T-helper 2 cell treated with Interferon-gamma antibody and Interleukin-4, amounts not matched to agents 5 μg/mL and 100 μg/mL, for 36 hours (primary cell): ENCODE measurements around the gene SARS2.
"Not testable (repeated sequence)": the region's sequence is repeated elsewhere in the genome, so short reads cannot be mapped to it uniquely, and the experiment has no call there.

Experiments used
- DNase-seq: peaks from one replicate; pipeline ENCODE4 v3.0.0; 2021; ENCODE audit warnings: low spot score
- H3K27ac Mint-ChIP-seq: one replicate; pipeline ENCODE4 v1.8.0; 2021; ENCODE audit warnings: mild to moderate bottlenecking, mixed read lengths
- H3K27me3 Mint-ChIP-seq: one replicate; pipeline ENCODE4 v1.8.0; 2021; ENCODE audit warnings: low read depth, mixed read lengths
- H3K36me3 Mint-ChIP-seq: one replicate; pipeline ENCODE4 v1.8.0; 2021; ENCODE audit warnings: low read depth, mixed read lengths
- H3K4me1 Mint-ChIP-seq: one replicate; pipeline ENCODE4 v1.8.0; 2021; ENCODE audit warnings: low read depth, mixed read lengths
- H3K4me3 Mint-ChIP-seq: one replicate; pipeline ENCODE4 v1.8.0; 2022; ENCODE audit warnings: mild to moderate bottlenecking, moderate library complexity, mixed read lengths
- H3K9me3 Mint-ChIP-seq: one replicate; pipeline ENCODE4 v1.8.0; 2021; ENCODE audit warnings: mixed read lengths

SARS2 gene

DNA sequence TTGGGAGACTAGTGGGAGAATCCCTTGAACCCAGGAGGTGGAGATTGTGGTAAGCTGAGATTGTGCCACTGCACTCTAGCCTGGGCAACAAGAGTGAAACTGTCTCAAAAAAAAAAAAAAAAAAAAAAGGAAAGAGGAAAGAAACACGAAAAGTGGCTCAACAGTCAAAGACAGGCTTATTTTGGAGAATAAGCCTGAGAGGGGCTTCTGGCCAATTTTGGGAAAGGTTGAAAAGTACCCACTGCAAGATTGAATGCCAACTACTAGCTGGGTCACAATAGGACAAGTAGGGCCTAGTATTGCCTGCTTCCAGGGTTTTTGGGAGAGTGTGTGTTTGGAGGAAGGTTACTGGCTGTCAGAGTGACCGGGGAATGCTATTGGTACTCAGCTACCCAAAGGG, 27.7 kb upstream of the SARS2 start:
- no peak overlapping the region for H3K4me3 Mint-ChIP-seq
- peaks cover 7% of the 10 kb centered on the region for H3K27me3 Mint-ChIP-seq
- H3K4me1 Mint-ChIP-seq = peaks cover 3% of the 10 kb centered on the region
- no peaks in the 10 kb centered on the region for H3K9me3 Mint-ChIP-seq
- no peak for DNase-seq
- no peak overlapping the region for H3K27ac Mint-ChIP-seq
- H3K36me3 Mint-ChIP-seq = no peaks in the 10 kb centered on the region

DNA sequence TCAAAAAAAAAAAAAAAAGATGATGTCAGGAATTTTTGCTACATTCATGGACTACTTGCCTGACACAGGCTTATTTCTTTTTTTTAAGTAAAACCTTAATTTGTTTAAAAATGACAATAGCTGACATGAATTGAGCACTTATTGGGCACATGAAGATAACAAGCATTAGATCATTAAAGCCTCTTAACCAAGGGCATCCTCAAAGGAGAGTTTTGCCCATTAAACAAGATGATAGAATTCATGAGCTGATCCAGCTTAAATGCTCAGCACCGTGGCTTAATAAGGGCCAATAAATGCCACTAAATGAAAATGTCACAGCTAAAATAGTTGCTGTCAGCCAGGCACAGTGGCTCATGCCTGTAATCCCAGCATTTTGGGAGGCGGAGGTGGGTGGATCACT, 25.7 kb upstream of the SARS2 start:
- Mint-ChIP-seq H3K27me3 (peaks cover 14% of the 10 kb centered on the region), H3K4me1 (peaks cover 8% of the 10 kb centered on the region), H3K4me3 (no peak overlapping the region), H3K27ac (no peak overlapping the region), H3K36me3 (no peaks in the 10 kb centered on the region), H3K9me3 (no peaks in the 10 kb centered on the region)
- DNase-seq = no peak

DNA sequence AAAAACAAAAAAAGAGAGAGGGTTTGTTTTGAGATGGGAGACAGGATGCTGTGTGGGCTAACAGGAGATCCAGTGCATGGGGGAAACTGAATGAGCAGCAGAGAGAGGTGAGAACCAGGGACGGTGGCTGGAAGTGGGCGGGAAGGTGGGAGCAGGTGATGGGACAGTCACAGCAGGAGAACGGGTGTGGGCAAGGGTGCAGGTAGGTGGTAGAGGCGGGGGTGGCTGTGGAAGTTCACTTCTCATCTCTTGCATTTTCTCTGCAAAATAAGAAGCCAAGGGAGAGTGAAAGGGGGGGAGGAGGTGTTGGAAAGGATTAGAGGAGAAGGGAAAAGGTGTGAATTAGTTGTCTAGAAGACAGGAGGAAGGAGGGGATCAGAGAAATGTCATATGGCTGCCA, 23.1 kb upstream of the SARS2 start:
- Mint-ChIP-seq H3K4me1 (peaks cover 11% of the 10 kb centered on the region), H3K36me3 (no peaks in the 10 kb centered on the region), H3K4me3 (no peak overlapping the region), H3K27ac (no peak overlapping the region), H3K27me3 (peaks cover 23% of the 10 kb centered on the region), H3K9me3 (no peaks in the 10 kb centered on the region)
- no peak for DNase-seq

DNA sequence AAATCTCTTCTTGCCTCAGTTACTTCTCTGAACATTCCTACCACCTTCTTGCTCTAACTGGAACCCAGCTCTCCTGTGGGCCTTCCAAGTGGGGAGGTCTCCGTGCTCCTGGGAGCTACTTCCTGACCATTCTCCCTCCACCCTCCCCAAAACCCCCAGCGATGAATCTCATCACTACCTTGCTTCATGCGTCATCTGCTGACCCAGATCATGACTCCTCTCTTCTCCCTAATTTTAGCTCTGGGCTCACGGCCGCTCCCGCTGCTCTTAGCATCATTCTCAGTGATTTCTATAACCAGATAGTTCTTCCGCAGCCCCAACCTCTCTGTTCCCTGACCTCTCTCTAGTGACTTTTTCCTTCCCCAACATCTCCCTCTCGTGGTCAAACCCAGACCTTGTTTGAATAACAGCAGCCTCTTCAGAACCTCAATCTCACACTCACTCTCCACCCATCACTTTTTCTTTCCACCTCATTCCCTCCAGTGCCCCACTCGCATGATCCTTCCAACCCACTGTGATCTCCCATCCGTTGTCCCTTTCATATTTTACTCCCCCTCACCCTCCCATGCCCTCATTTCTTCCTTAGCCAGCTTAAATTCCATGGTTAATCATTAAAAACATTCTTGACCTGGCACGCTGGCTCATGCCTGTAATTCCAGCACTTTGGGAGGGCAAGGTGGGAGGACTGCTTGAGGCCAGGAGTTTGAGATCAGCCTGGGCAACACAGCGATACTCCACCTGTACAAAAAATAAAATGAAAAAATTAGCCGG, 22.0 kb upstream of the SARS2 start:
- Mint-ChIP-seq H3K4me1 (peaks cover 11% of the 10 kb centered on the region), H3K27me3 (peaks cover 25% of the 10 kb centered on the region), H3K27ac (no peak overlapping the region), H3K36me3 (no peaks in the 10 kb centered on the region), H3K4me3 (peak overlapping the region; percentile 1), H3K9me3 (no peaks in the 10 kb centered on the region)
- peak; percentile 30 for DNase-seq

DNA sequence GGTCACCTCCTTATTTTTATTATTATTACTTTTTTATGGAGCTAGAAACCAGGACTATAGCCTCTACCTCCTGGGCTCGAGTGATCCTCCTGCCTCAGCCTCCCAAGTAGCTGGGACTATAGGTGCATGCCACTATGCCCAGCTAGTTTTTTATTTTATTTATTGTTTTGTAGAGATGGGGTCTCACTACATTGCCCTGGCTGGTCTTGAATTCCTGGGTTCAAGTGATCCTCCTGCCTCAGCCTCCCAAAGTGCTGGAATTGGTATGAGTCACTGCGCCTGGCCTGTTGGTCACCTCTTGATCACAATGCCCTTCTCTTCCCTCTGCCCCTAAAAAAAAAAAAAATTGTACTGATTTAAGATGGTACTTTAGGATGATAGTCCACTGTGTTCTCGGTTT, 20.6 kb upstream of the SARS2 start:
- DNase-seq = no peak
- Mint-ChIP-seq H3K4me3 (no peak overlapping the region), H3K27me3 (peaks cover 23% of the 10 kb centered on the region), H3K27ac (no peak overlapping the region), H3K9me3 (no peaks in the 10 kb centered on the region), H3K4me1 (peaks cover 11% of the 10 kb centered on the region), H3K36me3 (no peaks in the 10 kb centered on the region)

DNA sequence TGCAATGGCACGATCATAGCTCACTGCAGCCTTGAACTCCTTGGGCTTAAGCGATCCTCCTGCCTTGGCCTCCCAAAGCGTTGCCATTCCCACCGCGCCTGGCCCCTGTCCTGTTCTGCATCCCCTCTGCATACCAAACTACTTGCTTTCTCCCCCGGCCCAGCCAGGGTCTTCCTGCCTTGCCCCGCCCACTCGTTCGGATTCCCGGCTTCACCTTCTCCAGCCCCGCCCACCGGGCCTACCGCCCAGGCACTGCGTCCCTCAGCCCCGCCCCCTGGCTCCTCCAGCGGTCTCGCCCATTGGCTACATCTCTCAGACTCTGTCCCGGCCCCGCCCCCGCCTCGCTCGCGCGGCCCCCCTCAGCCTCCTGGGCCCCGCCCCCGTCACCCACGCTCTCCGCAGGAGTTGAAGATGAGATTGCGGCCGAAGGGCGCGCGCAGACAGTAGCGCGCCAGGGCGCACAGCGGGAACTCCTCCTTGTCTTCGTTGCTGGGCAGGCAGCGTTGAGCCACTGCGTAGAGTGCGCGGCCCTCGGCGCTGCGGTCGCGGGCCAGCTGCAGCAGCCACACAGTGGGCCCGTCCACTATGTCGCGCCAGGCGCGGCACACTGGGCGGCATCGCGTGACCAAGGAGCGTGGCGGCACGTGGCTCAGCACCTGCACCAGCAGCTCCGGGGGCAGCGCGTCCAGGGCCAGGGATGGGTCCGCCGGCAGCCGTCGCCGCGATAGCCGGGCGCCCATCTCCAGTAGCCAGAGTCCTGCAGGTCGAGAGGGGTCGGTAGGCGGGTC, 19.2 kb upstream of the SARS2 start:
- peaks cover 23% of the 10 kb centered on the region for H3K27me3 Mint-ChIP-seq
- peak; percentile 86 for DNase-seq
- no peaks in the 10 kb centered on the region for H3K9me3 Mint-ChIP-seq
- H3K27ac Mint-ChIP-seq = no peak overlapping the region
- H3K36me3 Mint-ChIP-seq = no peaks in the 10 kb centered on the region
- peaks cover 11% of the 10 kb centered on the region for H3K4me1 Mint-ChIP-seq
- H3K4me3 Mint-ChIP-seq = peak overlapping the region; percentile 64

DNA sequence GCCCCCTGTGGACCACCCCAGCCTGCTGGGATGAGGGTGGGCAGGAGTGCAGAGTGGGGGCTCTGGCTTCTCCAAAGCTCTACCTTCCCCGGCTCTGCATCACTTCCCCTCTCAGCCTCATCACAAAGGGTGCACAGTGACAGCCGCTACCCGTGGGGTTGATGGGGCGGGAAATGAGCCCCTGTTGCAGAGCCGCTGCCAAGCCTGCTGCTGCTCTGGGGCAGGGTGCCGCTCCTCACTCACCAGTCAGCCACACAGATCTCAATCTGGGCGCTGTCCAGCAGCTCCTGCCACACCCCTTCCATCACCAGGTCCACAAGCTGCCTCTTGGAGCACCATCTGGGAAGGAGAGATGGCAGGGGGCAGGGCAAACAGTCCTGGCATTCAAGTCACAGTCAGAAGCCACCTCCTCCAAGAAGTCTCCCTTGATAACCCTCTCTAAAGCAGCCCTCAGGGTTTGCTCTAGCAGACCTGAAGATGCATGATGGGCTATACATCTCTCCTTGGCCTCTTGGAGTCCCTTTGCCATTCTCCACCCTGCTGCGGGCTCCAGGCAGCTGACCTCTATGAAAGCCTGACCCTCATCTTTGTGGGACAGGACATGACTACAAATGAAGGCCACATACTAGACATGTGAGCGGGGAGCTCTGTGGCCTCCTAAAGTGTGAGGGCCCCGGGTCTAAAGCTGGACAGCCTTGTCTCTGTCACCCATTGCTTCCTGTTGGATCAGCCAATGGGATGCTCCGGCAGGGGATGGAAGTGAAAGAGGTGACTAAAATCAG, 15.9 kb upstream of the SARS2 start:
- Mint-ChIP-seq H3K36me3 (no peaks in the 10 kb centered on the region), H3K4me3 (no peak overlapping the region), H3K9me3 (no peaks in the 10 kb centered on the region), H3K4me1 (peaks cover 4% of the 10 kb centered on the region), H3K27ac (no peak overlapping the region), H3K27me3 (peaks cover 14% of the 10 kb centered on the region)
- no peak for DNase-seq

DNA sequence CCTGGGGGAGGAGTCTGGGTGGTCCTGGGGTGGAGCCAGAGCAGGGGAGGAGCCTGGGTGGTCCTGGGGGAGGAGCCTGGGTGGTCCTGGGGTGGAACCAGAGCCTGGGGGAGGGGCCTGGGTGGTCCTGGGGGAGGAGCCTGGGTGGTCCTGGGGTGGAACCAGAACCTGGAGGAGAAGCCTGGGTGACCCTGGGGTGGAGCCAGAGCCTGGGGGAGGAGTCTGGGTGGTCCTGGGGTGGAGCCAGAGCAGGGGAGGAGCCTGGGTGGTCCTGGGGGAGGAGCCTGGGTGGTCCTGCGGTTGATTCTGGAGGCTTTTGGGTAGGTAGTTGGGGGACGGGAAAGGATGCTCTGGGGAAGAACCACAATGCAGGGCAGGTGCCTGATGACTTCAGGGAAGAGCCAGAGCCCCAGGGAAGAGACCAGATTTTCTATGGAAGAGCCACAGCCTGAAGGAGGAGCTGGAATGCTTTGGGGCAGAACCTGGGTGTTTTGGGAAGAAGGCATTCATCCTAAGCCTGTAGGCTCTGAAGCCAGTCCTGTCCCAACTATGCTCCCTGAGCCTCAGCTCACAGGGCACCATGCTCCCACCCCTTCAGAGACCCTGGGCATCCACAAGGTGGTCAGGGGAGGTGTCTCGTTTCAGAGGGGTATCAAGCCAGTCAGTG, 15.1 kb upstream of the SARS2 start:
- Mint-ChIP-seq H3K4me1 (peaks cover 6% of the 10 kb centered on the region), H3K27ac (no peak overlapping the region), H3K4me3 (no peak overlapping the region), H3K27me3 (peaks cover 13% of the 10 kb centered on the region), H3K36me3 (no peaks in the 10 kb centered on the region), H3K9me3 (no peaks in the 10 kb centered on the region)
- DNase-seq = no peak

DNA sequence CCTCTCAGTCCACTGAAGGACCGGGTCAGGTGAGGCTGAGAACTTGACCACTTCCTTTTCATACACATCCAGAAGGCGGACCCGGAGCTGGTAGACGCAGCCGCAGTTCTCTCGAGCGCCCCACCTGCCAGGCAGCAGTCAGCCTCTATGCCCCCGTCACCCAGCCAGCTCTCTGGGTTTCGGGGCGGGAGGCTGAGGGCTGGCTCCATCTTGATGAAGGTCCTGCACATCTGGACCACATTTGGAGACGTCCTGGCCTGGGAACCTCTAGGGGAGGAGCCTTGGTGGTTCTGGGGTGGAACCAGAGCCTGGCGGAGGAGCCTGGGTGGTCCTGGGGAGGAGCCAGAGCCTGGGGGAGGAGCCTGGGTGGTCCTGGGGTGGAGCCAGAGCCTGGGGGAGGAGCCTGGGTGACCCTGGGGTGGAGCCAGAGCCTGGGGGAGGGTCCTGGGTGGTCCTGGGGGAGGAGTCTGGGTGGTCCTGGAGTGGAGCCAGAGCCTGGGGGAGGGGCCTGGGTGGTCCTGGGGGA, 14.5 kb upstream of the SARS2 start:
- no peaks in the 10 kb centered on the region for H3K9me3 Mint-ChIP-seq
- no peak overlapping the region for H3K27ac Mint-ChIP-seq
- H3K4me3 Mint-ChIP-seq = no peak overlapping the region
- no peaks in the 10 kb centered on the region for H3K36me3 Mint-ChIP-seq
- H3K4me1 Mint-ChIP-seq = peaks cover 4% of the 10 kb centered on the region
- peaks cover 15% of the 10 kb centered on the region for H3K27me3 Mint-ChIP-seq
- no peak for DNase-seq

DNA sequence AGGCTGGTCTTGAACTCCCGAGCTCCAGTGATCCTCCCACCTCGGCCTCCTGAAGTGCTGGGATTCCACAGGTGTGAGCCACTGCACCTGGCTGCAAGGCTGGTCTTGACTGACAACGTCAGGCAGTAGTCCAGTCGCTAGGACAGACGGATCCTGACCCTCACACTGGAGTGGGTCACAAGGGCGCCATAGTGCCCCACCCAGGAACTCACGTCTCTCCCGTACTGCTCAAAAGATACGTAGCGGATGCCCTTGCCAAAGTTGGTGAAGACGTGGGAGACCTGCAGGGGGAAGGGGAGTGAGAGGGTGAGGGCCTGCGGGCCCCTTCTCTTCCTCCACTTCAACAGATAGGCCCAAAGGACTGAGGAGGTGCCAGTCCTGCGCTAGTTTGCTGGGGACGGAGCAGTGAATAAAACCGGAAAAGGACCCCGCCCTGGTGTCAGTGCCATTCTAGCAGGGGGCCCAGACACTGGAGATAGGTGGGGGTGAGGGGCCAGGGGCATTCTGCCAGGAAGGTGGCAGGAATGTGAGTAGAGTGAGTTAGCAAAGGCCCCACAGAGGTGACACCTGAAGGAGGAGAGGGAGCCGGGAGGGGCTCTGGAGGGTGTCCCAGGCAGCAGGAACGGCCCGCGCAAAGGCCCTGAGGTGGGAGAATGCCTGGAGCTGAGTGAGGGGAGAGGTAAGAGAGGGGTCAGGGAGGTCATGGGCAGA, 12.1 kb upstream of the SARS2 start:
- peaks cover 6% of the 10 kb centered on the region for H3K4me1 Mint-ChIP-seq
- no peak overlapping the region for H3K4me3 Mint-ChIP-seq
- DNase-seq = no peak
- H3K36me3 Mint-ChIP-seq = no peaks in the 10 kb centered on the region
- H3K27ac Mint-ChIP-seq = no peak overlapping the region
- peaks cover 11% of the 10 kb centered on the region for H3K27me3 Mint-ChIP-seq
- no peaks in the 10 kb centered on the region for H3K9me3 Mint-ChIP-seq

DNA sequence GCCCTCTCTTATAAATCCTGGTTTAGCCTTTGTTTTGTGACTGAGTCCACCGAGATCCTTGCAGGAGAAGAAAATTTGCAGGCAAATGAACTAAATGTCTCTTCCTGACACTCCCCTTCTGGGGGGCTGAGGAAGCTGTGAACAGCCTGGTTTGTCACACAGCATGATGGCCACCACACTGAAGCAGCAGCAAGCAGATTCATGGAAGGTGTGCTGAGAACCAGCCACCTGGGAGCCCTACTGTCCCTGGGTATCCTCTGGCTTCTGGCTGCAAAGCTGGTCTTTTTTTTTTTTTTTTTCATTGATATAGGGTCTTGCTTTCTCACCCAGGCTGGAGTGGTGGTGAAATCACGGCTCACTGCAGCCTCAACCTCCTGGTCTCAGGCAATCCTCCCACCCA, 11.4 kb upstream of the SARS2 start:
- Mint-ChIP-seq H3K9me3 (no peaks in the 10 kb centered on the region), H3K4me1 (peaks cover 6% of the 10 kb centered on the region), H3K27ac (no peak overlapping the region), H3K27me3 (peaks cover 11% of the 10 kb centered on the region), H3K36me3 (no peaks in the 10 kb centered on the region), H3K4me3 (no peak overlapping the region)
- DNase-seq = no peak

DNA sequence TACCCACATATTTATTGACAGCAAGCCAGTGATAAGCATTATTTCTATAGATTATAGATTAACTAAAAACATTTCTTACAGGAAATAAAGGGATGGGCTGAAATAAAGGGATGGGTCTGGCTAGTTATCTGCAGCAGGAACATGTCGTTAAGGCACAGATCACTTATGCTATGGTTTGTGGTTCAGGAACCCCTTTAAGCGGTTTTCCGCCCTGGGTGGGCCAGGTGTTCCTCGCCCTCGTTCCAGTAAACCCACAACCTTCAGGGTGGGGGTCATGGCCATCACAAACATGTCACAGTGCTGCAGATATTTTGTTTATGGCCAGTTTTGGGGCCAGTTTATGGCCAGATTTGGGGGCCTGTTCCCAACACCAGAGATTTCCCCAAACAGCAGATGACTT, 10.9 kb upstream of the SARS2 start:
- H3K9me3 Mint-ChIP-seq, H3K4me1 Mint-ChIP-seq, H3K4me3 Mint-ChIP-seq, DNase-seq, H3K36me3 Mint-ChIP-seq, H3K27ac Mint-ChIP-seq: not testable (repeated sequence)
- peaks cover 11% of the 10 kb centered on the region for H3K27me3 Mint-ChIP-seq

DNA sequence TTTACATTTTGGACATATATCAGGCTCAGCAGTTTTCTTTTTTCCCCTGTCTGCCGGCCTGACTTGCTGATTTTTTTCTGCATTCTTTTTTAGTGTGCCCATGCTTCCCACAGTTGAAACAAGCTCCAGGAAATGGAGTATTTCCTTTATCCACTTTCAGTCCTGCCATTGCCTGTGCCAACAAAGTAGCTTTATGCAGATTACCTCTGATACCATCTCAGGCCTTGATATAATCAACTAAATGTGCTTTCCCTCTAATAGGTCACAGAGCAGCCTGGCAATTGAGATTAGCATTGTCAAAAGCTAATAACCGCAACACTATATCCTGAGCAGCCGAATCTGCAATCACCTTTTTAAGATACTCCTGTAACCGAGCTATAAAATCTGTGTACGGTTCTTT, 9.4 kb upstream of the SARS2 start:
- H3K27ac Mint-ChIP-seq = no peak overlapping the region
- no peak overlapping the region for H3K4me3 Mint-ChIP-seq
- H3K4me1 Mint-ChIP-seq = peaks cover 6% of the 10 kb centered on the region
- no peak for DNase-seq
- H3K36me3 Mint-ChIP-seq = peaks cover 9% of the 10 kb centered on the region
- H3K27me3 Mint-ChIP-seq = peaks cover 11% of the 10 kb centered on the region
- H3K9me3 Mint-ChIP-seq = no peaks in the 10 kb centered on the region
